C4-2B (cell line): Measurements from ENCODE around the gene ATP6V0E1.

Source experiments
- CTCF ChIP-seq: fragments of 450-650 bp; conservative IDR thresholded peaks from 2 replicates; pipeline ENCODE4 v1.5.1; 2017; ENCODE audit warnings: mild to moderate bottlenecking
- ZFX ChIP-seq: fragments of 450-650 bp; IDR thresholded peaks from 2 replicates; pipeline ENCODE4 v1.6.1; 2017

- TF ChIP-seq CTCF (no peak; the same call in 1 of the 2 replicates), ZFX (no peak)
Observed at GRCh38 chr5:172939071-172939470, 44.5 kb upstream of the ATP6V0E1 start.
